HG03442 (cell line): ENCODE measurements around the gene PLXNA3.

ENCODE experiments used
- ATAC-seq: cut with Tn5 transposase; IDR thresholded peaks from one replicate; pipeline ENCODE4 v1.9.1; 2021; ENCODE audit warnings: mild to moderate bottlenecking, moderate library complexity; ENCODE audit not compliant: unreplicated experiment

The PLXNA3 gene

DNA sequence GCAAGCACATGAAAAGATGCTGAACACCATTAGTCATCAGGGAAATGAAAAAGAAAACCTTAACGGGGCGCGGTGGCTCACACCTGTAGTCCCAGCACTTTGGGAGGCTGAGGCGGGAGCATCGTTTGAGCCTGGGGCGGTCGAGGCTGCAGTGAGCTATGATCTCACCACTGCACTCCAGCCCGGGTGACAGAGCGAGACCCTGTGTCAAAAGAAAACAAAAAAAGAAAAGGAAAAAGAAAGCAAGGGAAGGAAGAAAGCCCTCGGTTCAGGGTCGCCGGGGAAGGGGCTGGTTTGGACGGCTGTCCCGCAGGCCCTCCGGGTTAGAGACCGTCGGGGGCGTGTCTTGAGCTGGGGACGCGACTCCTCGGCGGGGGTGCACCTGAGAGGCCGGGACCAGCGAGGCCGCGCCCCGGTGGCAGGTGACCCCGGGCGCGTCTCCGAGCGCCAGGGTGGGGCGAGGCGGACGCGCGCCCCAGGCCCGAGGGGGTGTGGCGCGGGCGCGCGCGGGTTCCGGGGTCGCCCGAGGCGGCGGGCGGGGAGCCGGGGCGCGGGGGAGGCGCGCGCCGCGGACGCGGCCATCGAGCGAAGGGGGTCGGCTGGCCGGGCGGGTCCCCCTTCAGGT, 478 bp upstream of the PLXNA3 start:
- peak; percentile 34 for ATAC-seq

DNA sequence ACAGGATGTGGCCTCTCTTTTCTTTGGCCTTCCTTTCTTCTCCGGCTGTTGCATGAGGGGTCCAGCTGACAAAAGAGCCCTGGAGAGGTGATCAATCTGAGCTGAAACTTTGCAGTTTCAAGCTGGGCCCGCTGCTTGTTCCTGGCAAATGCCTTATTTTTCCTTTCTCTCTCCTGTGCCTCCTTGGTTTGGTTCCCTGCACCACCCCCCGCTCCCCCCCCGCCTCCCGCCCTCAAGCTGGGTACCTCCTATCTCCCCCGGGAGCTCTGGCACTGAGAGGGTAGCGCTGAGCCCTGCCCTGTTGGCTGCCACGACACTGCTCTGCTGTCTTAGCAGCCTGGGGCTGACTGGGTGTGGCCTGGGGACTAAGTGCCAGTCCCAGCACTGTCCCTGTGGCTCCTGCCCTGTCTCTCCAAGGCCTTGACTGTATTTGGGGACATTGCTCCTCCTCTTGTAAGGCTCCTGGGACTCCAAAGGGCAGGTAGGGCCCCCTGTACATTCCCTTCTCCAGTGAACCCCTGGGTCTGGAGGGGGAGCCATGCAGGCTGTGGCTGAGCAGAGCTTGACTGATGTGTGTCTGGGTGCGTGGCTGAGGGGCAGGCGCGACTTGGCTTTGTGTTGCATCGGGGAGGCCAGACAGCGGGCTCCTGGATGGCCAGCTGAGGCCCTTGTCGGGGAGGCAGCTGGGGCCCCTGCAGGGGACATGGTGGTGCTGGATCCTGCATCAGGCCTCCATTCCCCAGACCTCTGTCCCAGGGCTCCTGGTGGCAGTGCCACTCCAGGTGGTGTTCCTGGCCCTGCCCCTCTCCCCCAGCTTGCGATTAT, 1.1 kb downstream of the PLXNA3 start:
- ATAC-seq, result no peak

DNA sequence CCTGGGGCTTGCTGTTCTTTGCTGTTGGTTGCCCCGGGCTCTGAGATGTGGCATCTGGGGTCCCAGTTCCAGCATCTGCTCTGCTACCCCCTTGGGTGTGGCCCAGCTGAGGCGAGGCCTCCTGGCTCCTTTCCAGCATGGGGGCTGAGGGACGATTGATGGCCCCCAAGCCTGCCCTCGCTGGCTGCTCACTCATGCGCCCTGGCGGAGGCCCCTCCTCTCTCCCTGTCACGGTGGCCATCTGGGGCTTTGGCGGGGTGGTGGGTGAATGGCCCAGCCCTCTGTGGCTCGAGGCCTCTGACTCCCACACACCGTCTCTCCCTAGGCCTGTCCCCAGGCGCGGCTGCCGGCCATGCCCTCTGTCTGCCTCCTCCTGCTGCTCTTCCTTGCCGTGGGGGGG, 1.8 kb downstream of the PLXNA3 start:
- ATAC-seq, result no peak

- no peak for ATAC-seq
Observed at GRCh38 chrX:154460326-154460725, 2.2 kb downstream of the PLXNA3 start.

DNA sequence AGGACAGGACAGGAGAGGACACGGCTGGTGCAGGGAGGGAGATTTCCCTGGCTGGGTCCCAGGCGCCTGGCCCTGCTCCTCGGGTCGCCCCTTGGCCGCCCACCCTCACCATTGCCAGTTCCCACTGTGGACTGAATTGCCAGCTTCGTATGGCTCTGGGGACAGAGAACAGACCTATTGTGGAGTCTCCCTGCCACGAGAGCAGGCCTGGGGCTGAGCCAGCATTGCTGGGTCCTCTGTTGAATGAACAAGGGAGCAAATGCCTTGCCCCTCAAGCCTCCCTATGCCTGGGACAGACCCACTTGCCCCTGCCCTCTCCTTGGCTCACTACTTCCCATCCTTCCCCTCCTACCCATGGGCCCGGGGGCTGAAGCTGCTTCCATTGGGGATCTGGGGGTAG, 4.3 kb downstream of the PLXNA3 start:
- no peak for ATAC-seq

- ATAC-seq, result no peak
Observed at GRCh38 chrX:154463611-154464220, 5.6 kb downstream of the PLXNA3 start.

GRCh38 chrX:154464806-154465365, 6.8 kb downstream of the PLXNA3 start:
- ATAC-seq, result no peak

GRCh38 chrX:154465601-154466000, 7.5 kb downstream of the PLXNA3 start:
- no peak for ATAC-seq

- no peak for ATAC-seq
Observed at GRCh38 chrX:154466036-154466435, 8.0 kb downstream of the PLXNA3 start.

DNA sequence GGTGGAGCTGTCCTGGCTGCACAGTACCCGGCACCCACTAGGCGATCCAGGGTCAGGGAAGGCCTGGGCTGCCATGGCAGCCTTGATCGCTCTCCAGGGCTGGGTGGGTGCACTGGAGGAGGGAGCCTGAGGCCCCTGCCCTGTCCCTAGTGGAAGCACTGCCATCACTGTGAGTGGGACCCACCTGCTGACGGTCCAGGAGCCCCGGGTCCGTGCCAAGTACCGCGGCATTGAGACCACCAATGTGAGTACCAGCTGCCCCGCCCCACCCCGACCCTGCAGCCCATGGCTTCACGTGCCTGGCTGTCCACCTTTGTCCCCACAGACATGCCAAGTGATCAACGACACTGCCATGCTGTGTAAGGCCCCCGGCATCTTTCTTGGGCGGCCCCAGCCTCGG, 8.8 kb downstream of the PLXNA3 start:
- ATAC-seq, result no peak

DNA sequence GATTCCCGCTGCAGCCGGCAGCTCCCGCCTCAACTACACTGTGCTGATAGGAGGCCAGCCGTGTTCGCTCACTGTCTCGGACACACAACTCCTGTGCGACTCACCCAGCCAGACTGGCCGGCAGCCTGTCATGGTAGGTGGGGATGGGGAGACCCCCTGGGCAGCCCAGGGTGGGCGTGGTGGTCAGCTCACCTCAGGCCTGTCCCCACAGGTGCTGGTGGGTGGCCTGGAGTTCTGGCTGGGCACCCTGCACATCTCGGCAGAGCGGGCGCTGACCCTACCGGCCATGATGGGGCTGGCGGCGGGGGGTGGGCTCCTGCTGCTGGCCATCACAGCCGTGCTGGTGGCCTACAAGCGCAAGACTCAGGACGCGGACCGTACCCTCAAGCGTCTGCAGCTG, 9.5 kb downstream of the PLXNA3 start:
- no peak for ATAC-seq

DNA sequence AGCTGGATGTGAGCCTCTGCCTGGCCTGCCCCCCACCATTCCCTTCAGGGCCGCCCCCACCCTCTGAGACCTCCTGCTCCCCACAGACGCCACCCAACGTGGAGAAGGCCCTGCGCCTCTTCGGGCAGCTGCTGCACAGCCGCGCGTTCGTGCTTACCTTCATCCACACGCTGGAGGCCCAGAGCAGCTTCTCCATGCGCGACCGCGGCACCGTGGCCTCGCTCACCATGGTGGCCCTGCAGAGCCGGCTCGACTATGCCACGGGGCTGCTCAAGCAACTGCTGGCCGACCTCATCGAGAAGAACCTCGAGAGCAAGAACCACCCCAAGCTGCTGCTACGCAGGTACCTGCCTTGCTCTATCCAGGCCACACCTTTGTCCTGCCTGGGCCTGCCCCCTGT, 10.1 kb downstream of the PLXNA3 start:
- ATAC-seq, result no peak

- no peak for ATAC-seq
Observed at GRCh38 chrX:154469114-154469513, 11.0 kb downstream of the PLXNA3 start.

GRCh38 chrX:154469880-154470279, 11.8 kb downstream of the PLXNA3 start:
- no peak for ATAC-seq

- no peak for ATAC-seq
Observed at GRCh38 chrX:154470434-154470833, 12.4 kb downstream of the PLXNA3 start.

DNA sequence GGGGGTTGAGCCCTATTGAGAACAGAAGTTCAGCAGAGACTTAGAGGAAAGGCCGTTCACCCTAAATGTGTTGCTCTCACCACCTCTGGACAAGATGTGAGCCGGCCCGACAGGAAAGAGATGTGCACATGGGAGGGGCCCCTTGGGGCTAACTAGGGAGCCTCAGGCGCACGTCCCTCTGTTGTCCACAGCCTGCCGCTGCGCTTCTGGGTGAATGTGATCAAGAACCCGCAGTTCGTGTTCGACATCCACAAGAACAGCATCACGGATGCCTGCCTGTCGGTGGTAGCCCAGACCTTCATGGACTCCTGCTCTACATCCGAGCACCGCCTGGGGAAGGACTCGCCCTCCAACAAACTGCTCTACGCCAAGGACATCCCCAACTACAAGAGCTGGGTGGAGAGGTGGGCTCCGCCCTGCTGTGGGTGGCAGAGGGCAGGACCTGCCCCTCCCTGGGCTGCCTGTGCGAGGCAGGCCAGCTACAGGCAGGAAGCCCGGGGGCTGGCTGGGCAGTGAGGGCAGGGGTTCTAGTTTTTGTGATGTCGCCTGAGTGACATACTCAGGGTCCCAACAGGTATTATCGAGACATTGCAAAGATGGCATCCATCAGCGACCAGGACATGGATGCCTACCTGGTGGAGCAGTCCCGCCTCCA, 13.0 kb downstream of the PLXNA3 start:
- ATAC-seq, result no peak

GRCh38 chrX:154471839-154472684, 14.0 kb downstream of the PLXNA3 start:
- no peak for ATAC-seq

- no peak for ATAC-seq
Observed at GRCh38 chrX:154472685-154473632, 14.9 kb downstream of the PLXNA3 start.

DNA sequence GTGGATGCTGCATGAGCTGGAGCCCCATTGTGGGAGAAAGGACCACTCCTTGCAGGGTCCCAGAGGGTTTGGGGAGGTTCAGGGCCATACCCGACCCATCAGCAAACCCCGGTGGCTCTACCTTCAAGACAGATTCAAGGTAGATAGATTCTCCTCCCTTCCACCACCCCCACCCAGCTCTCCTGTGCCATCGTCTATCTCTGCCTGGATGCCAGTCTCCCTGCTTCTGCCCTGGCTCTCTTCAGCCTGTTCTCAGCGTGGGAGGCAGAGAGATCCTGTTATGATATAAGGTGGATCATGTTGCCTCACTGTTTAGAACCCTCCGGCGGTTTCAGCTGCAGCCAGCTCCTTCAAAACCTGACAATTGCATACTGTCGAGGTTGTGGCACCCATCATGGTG, 15.6 kb downstream of the PLXNA3 start:
- no peak for ATAC-seq
